ENCODE measurements around the gene STT3B.

GRCh38 chr3:31680072-31680870 is 147.5 kb downstream of the STT3B start:
- TF ChIP-seq POLR2AphosphoS5 (IDR thresholded peaks at IDR 0.05; ENCODE audit: borderline replicate concordance, low read depth, low read length): no peak
- TF ChIP-seq EZH2 (IDR thresholded peaks at IDR 0.05): no peak
